ENCODE results near the gene HSPA1A.

DNA sequence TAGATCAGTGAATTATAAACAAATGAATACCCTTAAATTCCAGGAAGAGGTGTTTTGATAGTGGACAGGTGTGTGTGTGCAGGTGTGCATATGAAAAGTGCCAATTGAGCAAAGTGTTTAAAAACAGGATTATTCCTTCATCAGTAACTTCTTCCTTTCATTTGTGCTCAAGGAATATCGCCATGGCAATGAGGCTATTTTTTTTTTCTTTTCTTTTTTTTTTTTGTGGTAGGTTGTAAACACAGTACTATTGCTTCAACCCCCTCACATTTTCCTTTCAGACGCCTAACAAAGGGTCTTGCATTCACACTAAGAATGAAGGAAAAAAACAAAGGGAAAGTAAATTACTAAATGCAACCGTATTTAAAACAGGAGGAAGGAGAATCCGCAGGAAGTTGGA lies 10.2 kb downstream of the HSPA1A start:
- TF ChIP-seq, protein P1, sequence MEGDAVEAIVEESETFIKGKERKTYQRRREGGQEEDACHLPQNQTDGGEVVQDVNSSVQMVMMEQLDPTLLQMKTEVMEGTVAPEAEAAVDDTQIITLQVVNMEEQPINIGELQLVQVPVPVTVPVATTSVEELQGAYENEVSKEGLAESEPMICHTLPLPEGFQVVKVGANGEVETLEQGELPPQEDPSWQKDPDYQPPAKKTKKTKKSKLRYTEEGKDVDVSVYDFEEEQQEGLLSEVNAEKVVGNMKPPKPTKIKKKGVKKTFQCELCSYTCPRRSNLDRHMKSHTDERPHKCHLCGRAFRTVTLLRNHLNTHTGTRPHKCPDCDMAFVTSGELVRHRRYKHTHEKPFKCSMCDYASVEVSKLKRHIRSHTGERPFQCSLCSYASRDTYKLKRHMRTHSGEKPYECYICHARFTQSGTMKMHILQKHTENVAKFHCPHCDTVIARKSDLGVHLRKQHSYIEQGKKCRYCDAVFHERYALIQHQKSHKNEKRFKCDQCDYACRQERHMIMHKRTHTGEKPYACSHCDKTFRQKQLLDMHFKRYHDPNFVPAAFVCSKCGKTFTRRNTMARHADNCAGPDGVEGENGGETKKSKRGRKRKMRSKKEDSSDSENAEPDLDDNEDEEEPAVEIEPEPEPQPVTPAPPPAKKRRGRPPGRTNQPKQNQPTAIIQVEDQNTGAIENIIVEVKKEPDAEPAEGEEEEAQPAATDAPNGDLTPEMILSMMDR (IDR thresholded peaks at IDR 0.05), result no peak
- TF ChIP-seq POLR2A (IDR thresholded peaks at IDR 0.05), result no peak

Measured in adrenal gland (tissue), 5 donors.